H9 (cell line): ENCODE results near the gene BCL2L1. TPM values are rescaled to one million over a fixed set of nuclear protein-coding genes. Genes with fewer than 3 reads are reported as not detected.
"Not testable (repeated sequence)": the region's sequence is repeated elsewhere in the genome, so short reads cannot be mapped to it uniquely, and the experiment has no call there.

Experiments
- DNase-seq: peaks from one replicate; pipeline ENCODE4 v3.0.0-alpha.2; 2017
- H2AFZ ChIP-seq: one replicate; pipeline ENCODE4 v1.6.1; 2013; ENCODE audit warnings: mild to moderate bottlenecking, low read length, control low read depth, moderate library complexity
- H2AK5ac ChIP-seq: 2 replicates; pipeline ENCODE4 v1.6.1; 2013; ENCODE audit warnings: low read length, control low read depth, mixed read lengths; ENCODE audit not compliant: insufficient read length
- H2BK120ac ChIP-seq: one replicate; pipeline ENCODE4 v1.6.1; 2013; ENCODE audit warnings: low read depth, mild to moderate bottlenecking, low read length, control low read depth, inconsistent platforms; ENCODE audit not compliant: poor library complexity, severe bottlenecking
- H2BK12ac ChIP-seq: 2 replicates; pipeline ENCODE4 v1.6.1; 2013; ENCODE audit warnings: low read length, control low read depth, mixed read lengths, low read depth; ENCODE audit not compliant: insufficient read length
- H2BK15ac ChIP-seq: 2 replicates; pipeline ENCODE4 v1.6.1; 2013; ENCODE audit warnings: low read depth, low read length, control low read depth
- H2BK20ac ChIP-seq: one replicate; pipeline ENCODE4 v1.6.1; 2013; ENCODE audit warnings: low read depth, mild to moderate bottlenecking, low read length, control low read depth, inconsistent platforms; ENCODE audit not compliant: poor library complexity, severe bottlenecking
- H2BK5ac ChIP-seq: 2 replicates; pipeline ENCODE4 v1.6.1; 2013; ENCODE audit warnings: low read length, control low read depth, mixed read lengths; ENCODE audit not compliant: insufficient read length
- H3K14ac ChIP-seq: 2 replicates; pipeline ENCODE4 v1.6.1; 2013; ENCODE audit warnings: low read length, control low read depth; ENCODE audit not compliant: insufficient read depth
- H3K18ac ChIP-seq: 2 replicates; pipeline ENCODE4 v1.6.1; 2013; ENCODE audit warnings: low read depth, mild to moderate bottlenecking, mixed read lengths, low read length, control low read depth; ENCODE audit not compliant: insufficient read length
- H3K23ac ChIP-seq: 2 replicates; pipeline ENCODE4 v1.6.1; 2013; ENCODE audit warnings: low read length, control low read depth, mixed read lengths, low read depth; ENCODE audit not compliant: insufficient read length
- H3K23me2 ChIP-seq: 2 replicates; pipeline ENCODE4 v1.6.1; 2013; ENCODE audit warnings: low read depth, mild to moderate bottlenecking, mixed read lengths, low read length, control low read depth; ENCODE audit not compliant: insufficient read length, poor library complexity, severe bottlenecking
- H3K27ac ChIP-seq: 2 replicates; pipeline ENCODE4 v1.5.1; 2013; ENCODE audit warnings: low read length, control low read depth, mixed read lengths, low read depth; ENCODE audit not compliant: insufficient read length
- H3K27me3 ChIP-seq: 2 replicates; pipeline ENCODE4 v1.6.1; 2013; ENCODE audit warnings: low read length, control low read depth, inconsistent platforms; ENCODE audit not compliant: insufficient read depth
- H3K4ac ChIP-seq: 2 replicates; pipeline ENCODE4 v1.6.1; 2013; ENCODE audit warnings: low read depth, mild to moderate bottlenecking, control low read depth, inconsistent platforms, low read length, moderate library complexity
- H3K4me1 ChIP-seq: 2 replicates; pipeline ENCODE4 v1.6.1; 2013; ENCODE audit warnings: low read length, control low read depth, inconsistent platforms; ENCODE audit not compliant: insufficient read depth
- H3K4me2 ChIP-seq: 2 replicates; pipeline ENCODE4 v1.6.1; 2013; ENCODE audit warnings: low read length, control low read depth, mixed read lengths; ENCODE audit not compliant: insufficient read length, insufficient read depth
- H3K56ac ChIP-seq: 2 replicates; pipeline ENCODE4 v1.6.1; 2013; ENCODE audit warnings: low read depth, mild to moderate bottlenecking, mixed read lengths, low read length, control low read depth; ENCODE audit not compliant: insufficient read length
- H3K79me1 ChIP-seq: 2 replicates; pipeline ENCODE4 v1.6.1; 2013; ENCODE audit warnings: low read depth, mild to moderate bottlenecking, moderate library complexity, low read length, control low read depth, inconsistent platforms; ENCODE audit not compliant: insufficient read depth, poor library complexity, severe bottlenecking
- H3K79me2 ChIP-seq: 2 replicates; pipeline ENCODE4 v1.6.1; 2013; ENCODE audit warnings: low read length, control low read depth, inconsistent platforms; ENCODE audit not compliant: insufficient read depth
- H3K9ac ChIP-seq: 2 replicates; pipeline ENCODE4 v1.6.1; 2013; ENCODE audit warnings: low read length, control low read depth, mixed read lengths; ENCODE audit not compliant: insufficient read length; ENCODE audit errors: extremely low read depth
- H3K9me3 ChIP-seq: one replicate; pipeline ENCODE4 v1.6.1; 2013; ENCODE audit warnings: low read depth, low read length, inconsistent platforms; ENCODE audit not compliant: control insufficient read depth
- H3T11ph ChIP-seq: one replicate; pipeline ENCODE4 v1.6.1; 2013; ENCODE audit warnings: mild to moderate bottlenecking, low read length, control low read depth, inconsistent platforms
- H4K20me1 ChIP-seq: one replicate; pipeline ENCODE4 v1.6.1; 2013; ENCODE audit not compliant: control insufficient read depth, insufficient read length, insufficient read depth
- H4K5ac ChIP-seq: 2 replicates; pipeline ENCODE4 v1.6.1; 2013; ENCODE audit warnings: low read depth, mild to moderate bottlenecking, mixed read lengths, low read length, control low read depth; ENCODE audit not compliant: insufficient read length
- H4K8ac ChIP-seq: replicated peaks from 2 replicates; pipeline ENCODE4 v1.6.1; 2013; ENCODE audit warnings: low read length, control low read depth, mixed read lengths, low read depth; ENCODE audit not compliant: insufficient read length
- H4K91ac ChIP-seq: 2 replicates; pipeline ENCODE4 v1.6.1; 2013; ENCODE audit warnings: low read depth, mild to moderate bottlenecking, moderate library complexity, mixed read lengths, low read length, control low read depth; ENCODE audit not compliant: insufficient read length
- H3K27ac Mint-ChIP-seq, 3 experiments: 2 replicates in 2 of 3; 3 replicates in 1 of 3; pipeline ENCODE4 v1.8.0; 2020 to 2021; ENCODE audit warnings: mixed read lengths in 3 of 3, mild to moderate bottlenecking in 1 of 3, moderate library complexity in 1 of 3
- H3K27me3 Mint-ChIP-seq: 2 replicates; pipeline ENCODE4 v1.8.0; 2021; ENCODE audit warnings: low read depth, mild to moderate bottlenecking, moderate library complexity, mixed read lengths
- H3K36me3 Mint-ChIP-seq, 3 experiments: 2 replicates in 2 of 3; 3 replicates in 1 of 3; pipeline ENCODE4 v1.8.0; 2020 to 2021; ENCODE audit warnings: low read depth in 3 of 3, mixed read lengths in 3 of 3; ENCODE audit not compliant: insufficient read depth in 1 of 3
- H3K4me1 Mint-ChIP-seq, 2 experiments: 2 replicates each; pipeline ENCODE4 v1.8.0; 2020; ENCODE audit warnings: mixed read lengths in 2 of 2
- H3K4me3 Mint-ChIP-seq, 2 experiments: 2 replicates in 1 of 2; 3 replicates in 1 of 2; pipeline ENCODE4 v1.8.0; 2020 to 2021; ENCODE audit warnings: mild to moderate bottlenecking in 2 of 2, mixed read lengths in 2 of 2, moderate library complexity in 1 of 2
- H3K9me3 Mint-ChIP-seq, 2 experiments: 2 replicates in 1 of 2; 3 replicates in 1 of 2; pipeline ENCODE4 v1.8.0; 2020; ENCODE audit warnings: mild to moderate bottlenecking in 2 of 2, mixed read lengths in 2 of 2, moderate library complexity in 1 of 2
- WGBS: extraction: QIAGEN DNeasy Blood & Tissue Kit; methylation state at CpG from one replicate; pipeline ENCODE4 v1.1.7; 2013; ENCODE audit warnings: missing lambda C conversion rate, low lambda C conversion rate, mixed read lengths; ENCODE audit not compliant: insufficient read length; ENCODE audit errors: extremely low coverage; 5-methylcytosine and 5-hydroxymethylcytosine counted together
- total RNA-seq: library from RNA; stranded (reverse); gene quantifications from 2 replicates; pipeline ENCODE4 v1.2.1, GENCODE V29; 2021
- TF ChIP-seq, protein P1 (sequence below): fragments of 200-600 bp; sonication (generic); conservative IDR thresholded peaks from 3 replicates; pipeline ENCODE4 v1.8.0; 2021; ENCODE audit warnings: antibody characterized with exemption, mild to moderate bottlenecking

Gene BCL2L1
- total RNA-seq, 1 experiment from 2014 or later = 105 TPM

DNA sequence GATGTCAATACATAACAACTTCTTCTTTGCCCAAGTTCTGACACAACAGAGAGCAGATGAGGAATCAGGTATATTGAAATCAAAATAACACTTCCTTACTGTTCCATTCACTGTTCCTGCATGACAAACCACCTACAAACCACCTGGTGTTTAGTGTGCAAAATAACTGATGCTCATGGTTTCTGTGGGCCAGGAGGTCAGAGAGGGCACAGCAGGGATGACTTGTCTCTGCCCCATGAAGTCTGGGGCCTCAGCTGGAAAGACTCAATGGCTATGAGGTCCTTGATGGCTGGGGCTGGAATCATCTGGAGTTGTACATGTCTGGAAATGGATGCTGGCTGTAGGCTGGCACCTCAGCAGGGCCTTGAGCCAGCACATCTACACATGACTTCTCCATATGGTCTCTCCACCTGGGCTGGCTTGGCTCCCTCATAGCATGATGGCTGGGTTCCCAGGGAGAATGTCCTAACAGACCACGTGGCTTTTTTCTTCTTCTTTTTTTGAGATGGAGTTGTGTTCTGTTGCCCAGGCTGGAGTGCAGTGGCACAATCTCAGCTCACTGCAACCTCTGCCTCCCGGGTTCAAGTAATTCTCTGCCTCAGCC lies 92.4 kb downstream of the BCL2L1 start:
- no peaks in the 10 kb centered on the region for H3K79me2 ChIP-seq
- Mint-ChIP-seq H3K27ac (no peak overlapping the region), H3K4me1 (no peaks in the 10 kb centered on the region), H3K4me3 (no peak overlapping the region), H3K36me3 (no peaks in the 10 kb centered on the region), H3K27me3 (peaks cover 1% of the 10 kb centered on the region; the same call in 1 of the 2 replicates), H3K9me3 (no peaks in the 10 kb centered on the region; a peak in 1 of 5 replicates)
- no peak overlapping the region for H2BK5ac ChIP-seq
- no peaks in the 10 kb centered on the region for H3K23me2 ChIP-seq
- no peak overlapping the region for H3K23ac ChIP-seq
- H2BK120ac ChIP-seq = no peak overlapping the region
- no peaks in the 10 kb centered on the region for H3K4me1 ChIP-seq
- no peak overlapping the region for H3K14ac ChIP-seq
- H4K91ac ChIP-seq = no peak overlapping the region
- no peak overlapping the region for H3K56ac ChIP-seq
- no peak overlapping the region for H4K5ac ChIP-seq
- H3K9me3 ChIP-seq = no peaks in the 10 kb centered on the region
- no peaks in the 10 kb centered on the region for H3K79me1 ChIP-seq
- no peak overlapping the region for H3K9ac ChIP-seq
- no peak overlapping the region for H2AFZ ChIP-seq
- no peak overlapping the region for H4K8ac ChIP-seq
- H3T11ph ChIP-seq = no peak overlapping the region
- no peak overlapping the region for H3K18ac ChIP-seq
- WGBS = no CpG with 5 or more reads among the region's 2 CpGs
- TF ChIP-seq, protein P1, sequence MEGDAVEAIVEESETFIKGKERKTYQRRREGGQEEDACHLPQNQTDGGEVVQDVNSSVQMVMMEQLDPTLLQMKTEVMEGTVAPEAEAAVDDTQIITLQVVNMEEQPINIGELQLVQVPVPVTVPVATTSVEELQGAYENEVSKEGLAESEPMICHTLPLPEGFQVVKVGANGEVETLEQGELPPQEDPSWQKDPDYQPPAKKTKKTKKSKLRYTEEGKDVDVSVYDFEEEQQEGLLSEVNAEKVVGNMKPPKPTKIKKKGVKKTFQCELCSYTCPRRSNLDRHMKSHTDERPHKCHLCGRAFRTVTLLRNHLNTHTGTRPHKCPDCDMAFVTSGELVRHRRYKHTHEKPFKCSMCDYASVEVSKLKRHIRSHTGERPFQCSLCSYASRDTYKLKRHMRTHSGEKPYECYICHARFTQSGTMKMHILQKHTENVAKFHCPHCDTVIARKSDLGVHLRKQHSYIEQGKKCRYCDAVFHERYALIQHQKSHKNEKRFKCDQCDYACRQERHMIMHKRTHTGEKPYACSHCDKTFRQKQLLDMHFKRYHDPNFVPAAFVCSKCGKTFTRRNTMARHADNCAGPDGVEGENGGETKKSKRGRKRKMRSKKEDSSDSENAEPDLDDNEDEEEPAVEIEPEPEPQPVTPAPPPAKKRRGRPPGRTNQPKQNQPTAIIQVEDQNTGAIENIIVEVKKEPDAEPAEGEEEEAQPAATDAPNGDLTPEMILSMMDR = no peak
- no peak overlapping the region for H2BK15ac ChIP-seq
- H3K27ac ChIP-seq = no peak overlapping the region
- no peak overlapping the region for H2BK12ac ChIP-seq
- H3K4ac ChIP-seq = no peak overlapping the region
- no peaks in the 10 kb centered on the region for H3K27me3 ChIP-seq
- no peak overlapping the region for H2AK5ac ChIP-seq
- DNase-seq = no peak
- H4K20me1 ChIP-seq = peaks cover 2% of the 10 kb centered on the region
- no peak overlapping the region for H3K4me2 ChIP-seq
- H2BK20ac ChIP-seq = no peak overlapping the region

DNA sequence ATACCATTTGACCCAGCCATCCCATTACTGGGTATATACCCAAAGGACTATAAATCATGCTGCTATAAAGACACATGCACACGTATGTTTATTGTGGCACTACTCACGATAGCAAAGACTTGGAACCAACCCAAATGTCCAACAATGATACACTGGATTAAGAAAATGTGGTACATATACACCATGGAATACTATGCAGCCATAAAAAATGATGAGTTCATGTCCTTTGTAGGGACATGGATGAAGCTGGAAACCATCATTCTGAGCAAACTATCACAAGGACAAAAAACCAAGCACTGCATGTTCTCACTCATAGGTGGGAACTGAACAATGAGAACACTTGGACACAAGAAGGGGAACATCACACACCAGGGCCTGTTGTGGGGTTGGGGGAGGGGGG lies 94.6 kb downstream of the BCL2L1 start:
- not testable (repeated sequence) for H3K79me2 ChIP-seq, H2BK5ac ChIP-seq, H3K36me3 Mint-ChIP-seq, H3K9me3 Mint-ChIP-seq, H2BK20ac ChIP-seq, H3K23ac ChIP-seq, H3K27me3 Mint-ChIP-seq, DNase-seq, H3K79me1 ChIP-seq, H2BK120ac ChIP-seq, H2BK12ac ChIP-seq, H3K23me2 ChIP-seq, H3K27me3 ChIP-seq, H3K9ac ChIP-seq, H2AK5ac ChIP-seq, H4K91ac ChIP-seq, H4K20me1 ChIP-seq, H3K18ac ChIP-seq, H3K4me1 Mint-ChIP-seq, H3K9me3 ChIP-seq, H3K56ac ChIP-seq, H3K4me1 ChIP-seq, H3T11ph ChIP-seq, H3K4me3 Mint-ChIP-seq, H3K27ac Mint-ChIP-seq, H4K8ac ChIP-seq, H2AFZ ChIP-seq, H3K4ac ChIP-seq, H3K4me2 ChIP-seq, H4K5ac ChIP-seq, H3K27ac ChIP-seq, H3K14ac ChIP-seq, H2BK15ac ChIP-seq
- WGBS = no CpG with 5 or more reads among the region's 2 CpGs
